GM12891 (cell line): ENCODE measurements around the gene MAST1.

Experiments used
- POLR2A ChIP-seq: IDR thresholded peaks from 2 replicates; pipeline ENCODE4 v1.6.1; 2011; ENCODE audit warnings: low read depth, low read length, control low read depth
- POLR2AphosphoS5 ChIP-seq: IDR thresholded peaks from 2 replicates; pipeline ENCODE4 v1.6.1; 2011; ENCODE audit warnings: low read depth, low read length, control low read depth
- TAF1 ChIP-seq: IDR thresholded peaks from 2 replicates; pipeline ENCODE4 v1.6.1; 2011; ENCODE audit warnings: low read depth, low read length, control low read depth

- TF ChIP-seq POLR2AphosphoS5 = no peak
- TF ChIP-seq TAF1 = no peak
- no peak for TF ChIP-seq POLR2A
Measured at GRCh38 chr19:12833418-12833737, 4.9 kb upstream of the MAST1 start.
